K562 (cell line): ENCODE measurements around the gene DNAH3. TPM values are rescaled to one million over a fixed set of nuclear protein-coding genes. Genes with fewer than 3 reads are reported as not detected.

Experiments
- ARID4B ChIP-seq: sonication (generic); formaldehyde crosslinking; IDR thresholded peaks from 2 replicates; pipeline ENCODE4 v1.8.0; 2022; ENCODE audit warnings: mild to moderate bottlenecking, missing genetic modification reagents
- CEBPG ChIP-seq, 3 experiments: fragments of 200-800 bp in 1 of 3; sonication (Bioruptor generic) in 1 of 3; sonication (generic) in 1 of 3; formaldehyde crosslinking in 1 of 3; IDR thresholded peaks in 2 of 3; conservative IDR thresholded peaks in 1 of 3; 2 replicates each; pipeline versions ENCODE4 v1.6.1 to v1.8.0; 2016 to 2022; ENCODE audit warnings: missing compliant biosample characterization in 2 of 3, missing genetic modification characterization in 2 of 3, mild to moderate bottlenecking in 1 of 3, missing genetic modification reagents in 1 of 3
- GATAD2B ChIP-seq: fragments of 450-650 bp; IDR thresholded peaks from 2 replicates; pipeline ENCODE4 v1.6.1; 2017; ENCODE audit warnings: mild to moderate bottlenecking, borderline replicate concordance
- GTF2E2 ChIP-seq: fragments of 200-800 bp; sonication (Bioruptor generic); IDR thresholded peaks from 2 replicates; pipeline ENCODE4 v1.6.1; 2016; ENCODE audit warnings: missing genetic modification characterization, missing compliant biosample characterization
- HDAC8 ChIP-seq: fragments of 450-650 bp; IDR thresholded peaks from 2 replicates; pipeline ENCODE4 v1.6.1; 2016; ENCODE audit warnings: mild to moderate bottlenecking, missing genetic modification characterization, moderate library complexity, missing compliant biosample characterization
- HMGN3 ChIP-seq: IDR thresholded peaks from 2 replicates; pipeline ENCODE4 v1.6.1; 2011; ENCODE audit warnings: borderline replicate concordance, low read depth, mild to moderate bottlenecking, mixed read lengths, low read length; ENCODE audit not compliant: insufficient read length; ENCODE audit errors: extremely low read depth
- HNRNPH1 ChIP-seq: fragments of 200-400 bp; formaldehyde crosslinking; optimal IDR thresholded peaks from 2 replicates; pipeline ENCODE3; 2017; ENCODE audit warnings: low read depth, mild to moderate bottlenecking, low read length, moderate library complexity
- HNRNPLL ChIP-seq: fragments of 200-400 bp; formaldehyde crosslinking; IDR thresholded peaks from 2 replicates; pipeline ENCODE4 v1.6.1; 2017; ENCODE audit warnings: low read length, low read depth, mild to moderate bottlenecking; ENCODE audit not compliant: poor library complexity, severe bottlenecking
- KHSRP ChIP-seq: fragments of 450-650 bp; IDR thresholded peaks from 2 replicates; pipeline ENCODE4 v1.6.1; 2017
- KLF16 ChIP-seq: IDR thresholded peaks from 2 replicates; pipeline ENCODE4 v1.6.1; 2016; ENCODE audit warnings: antibody characterized with exemption
- MCM5 ChIP-seq: fragments of 450-650 bp; IDR thresholded peaks from 2 replicates; pipeline ENCODE4 v1.6.1; 2016; ENCODE audit warnings: low read depth
- NCOA1 ChIP-seq: fragments of 450-650 bp; IDR thresholded peaks from 2 replicates; pipeline ENCODE4 v1.6.1; 2016; ENCODE audit warnings: low read depth
- PHB ChIP-seq: fragments of 250-450 bp; sonication (Bioruptor Pico); IDR thresholded peaks from 2 replicates; pipeline ENCODE4 v1.5.0; 2021
- SLC30A9 ChIP-seq: fragments of 250-450 bp; sonication (Bioruptor Pico); IDR thresholded peaks from 2 replicates; pipeline ENCODE4 v1.8.0; 2022; ENCODE audit warnings: mild to moderate bottlenecking, moderate library complexity
- U2AF1 ChIP-seq: fragments of 200-400 bp; formaldehyde crosslinking; optimal IDR thresholded peaks from 2 replicates; pipeline ENCODE3; 2017; ENCODE audit warnings: mild to moderate bottlenecking, low read depth, low read length, moderate library complexity
- ZBTB1 ChIP-seq: sonication (generic); formaldehyde crosslinking; IDR thresholded peaks from 2 replicates; pipeline ENCODE4 v1.8.1; 2023; ENCODE audit warnings: missing genetic modification reagents, low read depth, mild to moderate bottlenecking, borderline replicate concordance
- ZKSCAN3 ChIP-seq: fragments of 250-450 bp; sonication (Bioruptor Pico); IDR thresholded peaks from 2 replicates; pipeline ENCODE4 v1.4.0; 2020
- ZNF165 ChIP-seq: fragments of 250-450 bp; sonication (Bioruptor Pico); IDR thresholded peaks from 2 replicates; pipeline ENCODE4 v1.4.0; 2020; ENCODE audit warnings: borderline replicate concordance
- ZNF232 ChIP-seq: sonication (generic); formaldehyde crosslinking; IDR thresholded peaks from 2 replicates; pipeline ENCODE4 v1.8.0; 2022; ENCODE audit warnings: mild to moderate bottlenecking, missing genetic modification reagents
- ZNF431 ChIP-seq: sonication (generic); formaldehyde crosslinking; IDR thresholded peaks from 2 replicates; pipeline ENCODE4 v1.8.0; 2022; ENCODE audit warnings: mild to moderate bottlenecking, missing genetic modification reagents
- ZNF780A ChIP-seq: fragments of 250-450 bp; sonication (Bioruptor Pico); IDR thresholded peaks from 2 replicates; pipeline ENCODE4 v1.5.0; 2021; ENCODE audit warnings: mild to moderate bottlenecking
- polyA plus RNA-seq, 8 experiments: library from polyadenylated mRNA; depleted of rRNA in 4 of 8; stranded (reverse) in 5 of 8; unstranded in 3 of 8; fragments of >200 nt; fragmentation: Nextera tagmentation in 2 of 8; fragmentation: Illumina TruSeq in 1 of 8; extraction: Ambion mirVana in 2 of 8; extraction: Trizol in 1 of 8; gene quantifications; 2 replicates each; pipeline versions ENCODE4 v1.2.1 to v1.2.3, GENCODE V29; 2011 to 2014; ENCODE audit warnings: inconsistent platforms in 1 of 8, missing spikeins in 1 of 8
- total RNA-seq, 7 experiments: library from RNA; depleted of rRNA in 6 of 7; stranded (reverse); fragments of >200 nt in 6 of 7; fragmentation: Illumina TruSeq in 2 of 7; extraction: Trizol in 2 of 7; gene quantifications; 2 replicates each; pipeline versions ENCODE4 v1.2.1 to v1.2.3, GENCODE V29; 2011 to 2021; ENCODE audit warnings: low replicate concordance in 1 of 7
- TF ChIP-seq, protein P1 (sequence below): fragments of 450-650 bp; formaldehyde crosslinking; IDR thresholded peaks from 2 replicates; pipeline ENCODE4 v1.4.0; 2020; ENCODE audit warnings: mild to moderate bottlenecking, moderate library complexity

Gene DNAH3
- total and polyA plus RNA-seq, 9 of the 15 experiments (the other 6 are each of a cell fraction or from before 2014, with no cell fraction given): 0.32 to 0.84 (median 0.44) TPM

- TF ChIP-seq SLC30A9 (CRISPR knock-in tag): no peak
- TF ChIP-seq HMGN3: no peak
- TF ChIP-seq U2AF1: no peak
- 0 out of 2 replicates have a peak, but pooled peaks have one; percentile 9 for TF ChIP-seq KLF16
- TF ChIP-seq CEBPG (CRISPR knock-in tag; IDR thresholded peaks at IDR 0.05): peak; percentile 98
- peak; percentile 96 to 99 for TF ChIP-seq CEBPG (tag; conservative IDR thresholded peaks at IDR 0.05 in 1 of 2, IDR thresholded peaks at IDR 0.05 in 1 of 2)
- TF ChIP-seq ARID4B: no peak
- TF ChIP-seq GTF2E2: peak; percentile 25; the same call in 1 of the 2 replicates
- no peak for TF ChIP-seq MCM5
- no peak for TF ChIP-seq GATAD2B
- no peak for TF ChIP-seq ZNF165 (CRISPR knock-in tag)
- TF ChIP-seq ZNF780A (CRISPR knock-in tag): no peak
- TF ChIP-seq ZBTB1 (CRISPR knock-in tag): no peak
- TF ChIP-seq HNRNPH1: no peak
- no peak for TF ChIP-seq ZNF431 (CRISPR knock-in tag)
- TF ChIP-seq PHB (CRISPR knock-in tag): no peak
- no peak for TF ChIP-seq HNRNPLL
- TF ChIP-seq ZNF232: no peak
- no peak for TF ChIP-seq HDAC8 (tag)
- TF ChIP-seq ZKSCAN3: no peak
- TF ChIP-seq, protein P1, sequence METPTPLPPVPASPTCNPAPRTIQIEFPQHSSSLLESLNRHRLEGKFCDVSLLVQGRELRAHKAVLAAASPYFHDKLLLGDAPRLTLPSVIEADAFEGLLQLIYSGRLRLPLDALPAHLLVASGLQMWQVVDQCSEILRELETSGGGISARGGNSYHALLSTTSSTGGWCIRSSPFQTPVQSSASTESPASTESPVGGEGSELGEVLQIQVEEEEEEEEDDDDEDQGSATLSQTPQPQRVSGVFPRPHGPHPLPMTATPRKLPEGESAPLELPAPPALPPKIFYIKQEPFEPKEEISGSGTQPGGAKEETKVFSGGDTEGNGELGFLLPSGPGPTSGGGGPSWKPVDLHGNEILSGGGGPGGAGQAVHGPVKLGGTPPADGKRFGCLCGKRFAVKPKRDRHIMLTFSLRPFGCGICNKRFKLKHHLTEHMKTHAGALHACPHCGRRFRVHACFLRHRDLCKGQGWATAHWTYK (CRISPR knock-in tag): peak; percentile 48; the same call in 1 of the 2 replicates
- TF ChIP-seq KHSRP: no peak
- TF ChIP-seq NCOA1: peak; percentile 45; the same call in 1 of the 2 replicates
Measured at GRCh38 chr16:20918486-20919239, 232.0 kb downstream of the DNAH3 start (continued).
